A673 (cell line): ENCODE results near the gene CCDC171. TPM values are rescaled to one million over a fixed set of nuclear protein-coding genes. Genes with fewer than 3 reads are reported as not detected.

Experiments
- BruUV-seq: library from RNA; stranded (reverse); fragments of 400-500 nt; replicated peaks from 2 replicates; lab custom pipeline; 2021; lab: Mats Ljungman, UMichigan
- CTCF ChIA-PET: fragments of 300-600 bp; sonication (Branson Sonifier 250); formaldehyde crosslinking; loops from one replicate; lab custom pipeline; 2022; ENCODE audit warnings: antibody characterized with exemption; lab: Charles Lee
- POLR2A ChIA-PET: fragments of 300-600 bp; sonication (Branson Sonifier 250); formaldehyde crosslinking; loops from one replicate; lab custom pipeline; 2022; ENCODE audit warnings: antibody characterized with exemption; ENCODE audit not compliant: low non-redundant PET; lab: Charles Lee
- DNase-seq: peaks from one replicate; pipeline ENCODE4 v3.0.0-alpha.2; 2015; ENCODE audit warnings: low spot score
- H3K27ac ChIP-seq: fragments of 200-600 bp; sonication (generic); 2 replicates; pipeline ENCODE4 v1.5.1; 2016; ENCODE audit warnings: mixed run types, low read depth, mild to moderate bottlenecking, mixed read lengths, antibody characterized with exemption, low read length; ENCODE audit not compliant: poor library complexity, severe bottlenecking
- H3K27me3 ChIP-seq: fragments of 200-600 bp; sonication (generic); replicated peaks from 2 replicates; pipeline ENCODE4 v1.6.1; 2017; ENCODE audit warnings: mixed run types, low read depth, mild to moderate bottlenecking, mixed read lengths, antibody characterized with exemption, low read length; ENCODE audit not compliant: insufficient read depth, poor library complexity
- H3K36me3 ChIP-seq: fragments of 200-600 bp; sonication (generic); 2 replicates; pipeline ENCODE4 v1.6.1; 2016; ENCODE audit warnings: mixed run types, mild to moderate bottlenecking, mixed read lengths, antibody characterized with exemption, low read length; ENCODE audit not compliant: insufficient read depth, poor library complexity, severe bottlenecking
- H3K4me1 ChIP-seq: fragments of 200-600 bp; sonication (generic); 2 replicates; pipeline ENCODE4 v1.6.1; 2017; ENCODE audit warnings: mixed run types, mild to moderate bottlenecking, mixed read lengths, antibody characterized with exemption, low read length; ENCODE audit not compliant: insufficient read depth, poor library complexity, severe bottlenecking
- H3K4me3 ChIP-seq: fragments of 200-600 bp; sonication (generic); 2 replicates; pipeline ENCODE4 v1.5.1; 2016; ENCODE audit warnings: low read depth, mixed run types, mild to moderate bottlenecking, mixed read lengths, low read length; ENCODE audit not compliant: poor library complexity, severe bottlenecking
- H3K9me3 ChIP-seq: fragments of 200-600 bp; sonication (generic); 2 replicates; pipeline ENCODE4 v1.6.1; 2016; ENCODE audit warnings: mixed run types, low read depth, mild to moderate bottlenecking, mixed read lengths, antibody characterized with exemption, low read length; ENCODE audit not compliant: poor library complexity, severe bottlenecking
- EZH2 ChIP-seq: fragments of 200-600 bp; sonication (generic); IDR thresholded peaks from 2 replicates; pipeline ENCODE4 v1.6.1; 2017; ENCODE audit warnings: borderline replicate concordance, low read depth, mild to moderate bottlenecking, mixed read lengths, antibody characterized with exemption, low read length; ENCODE audit not compliant: poor library complexity, severe bottlenecking
- intact Hi-C: fragments of 100-400 bp; cut with micrococcal nuclease; formaldehyde crosslinking; loops from one replicate; pipeline ENCODE4 v1.10.0; 2022; ENCODE audit not compliant: unreplicated experiment
- total RNA-seq: library from RNA; stranded (reverse); gene quantifications from 2 replicates; pipeline ENCODE4 v1.2.3, GENCODE V29; 2021
- TF ChIP-seq, protein P1 (sequence below): fragments of 300-800, 200-600 bp; sonication (generic); conservative IDR thresholded peaks from 2 replicates; pipeline ENCODE4 v1.5.1; 2017; ENCODE audit warnings: low read depth, mild to moderate bottlenecking, antibody characterized with exemption, low read length, moderate library complexity, mixed read lengths

CCDC171 gene
- total RNA-seq, 1 experiment from 2014 or later: 72.5 TPM

DNA sequence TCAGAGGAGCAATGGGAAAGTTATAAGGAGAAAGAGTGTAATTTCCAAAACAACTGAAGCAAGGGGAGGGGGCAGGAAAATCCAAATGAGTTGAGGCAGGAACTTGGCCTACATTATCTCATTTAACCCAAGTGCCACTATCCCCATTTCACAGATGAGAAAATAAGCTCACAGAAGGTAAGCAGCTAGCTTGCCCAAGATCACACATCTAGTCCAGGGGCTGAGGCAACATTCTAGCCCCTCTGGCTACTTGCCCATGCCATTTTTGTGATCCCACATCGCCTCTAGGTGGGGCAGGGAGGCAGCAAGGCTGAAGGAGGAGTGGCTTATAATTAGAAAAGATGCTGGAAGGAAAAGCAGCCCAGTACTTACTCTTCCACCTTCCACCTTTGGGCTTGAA, 39.5 kb upstream of the CCDC171 start:
- intact Hi-C loops: no loop called here
- no TSS peak for BruUV-seq
- H3K9me3 ChIP-seq: no peaks in the 10 kb centered on the region
- DNase-seq: peak; percentile 33
- H3K4me1 ChIP-seq: no peaks in the 10 kb centered on the region
- ChIA-PET POLR2A (no interaction called here), CTCF (no interaction called here)
- H3K27me3 ChIP-seq: no peaks in the 10 kb centered on the region
- H3K27ac ChIP-seq: no peak overlapping the region
- TF ChIP-seq EZH2: no peak
- TF ChIP-seq, protein P1, sequence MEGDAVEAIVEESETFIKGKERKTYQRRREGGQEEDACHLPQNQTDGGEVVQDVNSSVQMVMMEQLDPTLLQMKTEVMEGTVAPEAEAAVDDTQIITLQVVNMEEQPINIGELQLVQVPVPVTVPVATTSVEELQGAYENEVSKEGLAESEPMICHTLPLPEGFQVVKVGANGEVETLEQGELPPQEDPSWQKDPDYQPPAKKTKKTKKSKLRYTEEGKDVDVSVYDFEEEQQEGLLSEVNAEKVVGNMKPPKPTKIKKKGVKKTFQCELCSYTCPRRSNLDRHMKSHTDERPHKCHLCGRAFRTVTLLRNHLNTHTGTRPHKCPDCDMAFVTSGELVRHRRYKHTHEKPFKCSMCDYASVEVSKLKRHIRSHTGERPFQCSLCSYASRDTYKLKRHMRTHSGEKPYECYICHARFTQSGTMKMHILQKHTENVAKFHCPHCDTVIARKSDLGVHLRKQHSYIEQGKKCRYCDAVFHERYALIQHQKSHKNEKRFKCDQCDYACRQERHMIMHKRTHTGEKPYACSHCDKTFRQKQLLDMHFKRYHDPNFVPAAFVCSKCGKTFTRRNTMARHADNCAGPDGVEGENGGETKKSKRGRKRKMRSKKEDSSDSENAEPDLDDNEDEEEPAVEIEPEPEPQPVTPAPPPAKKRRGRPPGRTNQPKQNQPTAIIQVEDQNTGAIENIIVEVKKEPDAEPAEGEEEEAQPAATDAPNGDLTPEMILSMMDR: 0 out of 2 replicates have a peak, but pooled peaks have one; percentile 8
- no peak overlapping the region for H3K4me3 ChIP-seq
- H3K36me3 ChIP-seq: peaks cover 2% of the 10 kb centered on the region

DNA sequence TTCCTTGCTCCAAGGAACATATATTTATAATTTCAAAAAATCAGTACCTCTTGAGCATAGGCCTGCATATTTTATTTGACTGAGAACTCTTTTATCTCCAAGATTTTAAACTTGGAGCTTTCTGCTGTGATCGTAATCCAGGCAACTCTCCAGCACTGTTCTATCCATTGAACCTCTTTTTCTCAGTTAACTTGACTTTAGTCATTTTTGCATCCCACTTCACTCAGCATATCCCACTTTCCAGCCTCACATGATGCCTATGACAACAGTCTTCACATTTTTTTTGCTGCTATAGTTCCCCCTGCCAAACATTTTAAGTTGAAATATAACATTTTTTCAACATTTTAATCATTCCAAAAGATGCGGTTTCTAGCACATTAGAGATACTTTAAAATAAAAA, 33.0 kb upstream of the CCDC171 start:
- Histone ChIP-seq H3K36me3 (no peaks in the 10 kb centered on the region), H3K4me3 (no peak overlapping the region), H3K9me3 (no peaks in the 10 kb centered on the region), H3K27me3 (no peaks in the 10 kb centered on the region), H3K27ac (no peak overlapping the region), H3K4me1 (no peaks in the 10 kb centered on the region)
- no peak for DNase-seq
- POLR2A ChIA-PET: no interaction called here
- intact Hi-C loops: no loop called here
- no peak for TF ChIP-seq EZH2
- TF ChIP-seq, protein P1: no peak
- CTCF ChIA-PET: no interaction called here
- BruUV-seq: no TSS peak

DNA sequence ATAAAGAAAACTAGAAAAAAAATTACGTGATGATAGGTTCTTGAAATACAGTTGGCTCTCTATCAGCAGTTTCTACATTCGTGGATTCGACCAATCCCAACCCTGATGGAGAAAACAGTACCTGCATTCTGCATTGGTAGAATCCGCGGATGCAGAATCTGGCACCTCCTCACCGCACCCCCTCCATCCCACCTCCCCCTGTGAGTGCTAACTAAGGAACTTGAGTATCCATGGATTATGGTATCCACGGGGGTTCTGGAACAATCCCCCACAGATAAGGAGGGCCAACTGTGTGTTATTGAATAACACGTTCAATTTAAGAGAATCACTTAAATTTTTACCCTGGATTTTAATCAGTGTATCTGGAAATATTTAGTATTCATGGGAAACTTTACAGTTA, 31.6 kb upstream of the CCDC171 start:
- Histone ChIP-seq H3K9me3 (no peaks in the 10 kb centered on the region), H3K4me1 (no peaks in the 10 kb centered on the region), H3K27ac (no peak overlapping the region), H3K36me3 (no peaks in the 10 kb centered on the region), H3K27me3 (no peaks in the 10 kb centered on the region), H3K4me3 (no peak overlapping the region)
- TF ChIP-seq EZH2: no peak
- TF ChIP-seq, protein P1: no peak
- no peak for DNase-seq
- intact Hi-C loops: no loop called here
- no TSS peak for BruUV-seq
- CTCF ChIA-PET: no interaction called here
- POLR2A ChIA-PET: no interaction called here
